CD4-positive, alpha-beta T cell treated with Interferon gamma for 1 hour (primary cell): ENCODE measurements around the gene HOXC9.

ENCODE experiments used
- DNase-seq: peaks from one replicate; pipeline ENCODE4 v3.0.0-alpha.2; 2020

The HOXC9 gene

GRCh38 chr12:54042970-54043853, 43.3 kb downstream of the HOXC9 start:
- no peak for DNase-seq

DNA sequence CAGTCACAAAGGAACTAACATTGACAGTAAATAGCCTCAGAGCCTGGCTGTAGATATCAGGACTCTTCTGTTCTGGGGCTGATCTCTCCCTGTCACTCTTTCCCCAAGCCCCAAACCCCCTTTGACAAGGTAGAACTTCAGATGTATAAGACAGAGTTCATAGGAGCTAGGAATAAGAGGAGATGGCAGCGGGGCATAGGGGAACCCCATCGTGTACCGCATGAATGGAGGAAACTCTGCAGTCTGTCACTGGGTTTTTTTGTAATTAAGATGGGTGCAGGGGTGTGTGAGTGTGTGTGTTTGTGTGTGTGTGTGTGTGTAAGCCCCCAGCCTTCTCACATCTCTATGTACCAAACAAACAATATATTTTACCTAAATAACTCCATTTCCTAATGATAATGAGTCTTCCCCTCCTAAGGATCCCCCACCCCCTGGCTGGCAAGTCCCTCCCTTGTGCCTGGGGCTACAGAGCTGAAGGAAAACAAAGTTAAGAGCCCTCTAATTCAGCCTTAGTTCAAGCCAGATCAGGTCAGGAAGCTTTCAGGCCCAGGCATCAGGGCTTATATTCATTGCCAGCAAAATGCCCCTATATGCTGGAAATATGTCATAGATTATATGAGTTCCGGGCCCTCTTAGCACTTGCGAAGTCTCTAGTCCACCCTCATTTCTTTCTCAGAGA, 44.6 kb downstream of the HOXC9 start:
- no peak for DNase-seq

DNA sequence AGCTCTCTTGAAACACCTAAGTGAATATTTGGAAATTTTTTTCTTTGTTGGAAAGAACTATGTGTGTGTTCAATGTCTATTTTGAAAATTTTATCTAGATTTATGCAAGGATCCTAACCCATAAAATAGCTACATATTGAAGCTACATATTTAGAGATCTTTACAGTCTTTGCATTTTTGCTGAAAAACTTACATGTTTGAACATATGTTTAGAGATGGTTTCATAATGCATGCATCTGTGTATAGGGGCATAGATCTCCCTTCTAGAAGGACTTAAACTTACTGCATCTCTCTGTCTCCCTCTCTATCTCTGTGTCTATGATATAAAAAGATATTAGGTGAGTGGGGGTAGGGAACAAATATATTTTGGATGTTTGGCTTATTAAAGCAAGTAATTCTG, 45.4 kb downstream of the HOXC9 start:
- DNase-seq = no peak

GRCh38 chr12:54045868-54046521, 46.0 kb downstream of the HOXC9 start:
- no peak for DNase-seq

GRCh38 chr12:54046809-54047159, 46.8 kb downstream of the HOXC9 start:
- no peak for DNase-seq

DNA sequence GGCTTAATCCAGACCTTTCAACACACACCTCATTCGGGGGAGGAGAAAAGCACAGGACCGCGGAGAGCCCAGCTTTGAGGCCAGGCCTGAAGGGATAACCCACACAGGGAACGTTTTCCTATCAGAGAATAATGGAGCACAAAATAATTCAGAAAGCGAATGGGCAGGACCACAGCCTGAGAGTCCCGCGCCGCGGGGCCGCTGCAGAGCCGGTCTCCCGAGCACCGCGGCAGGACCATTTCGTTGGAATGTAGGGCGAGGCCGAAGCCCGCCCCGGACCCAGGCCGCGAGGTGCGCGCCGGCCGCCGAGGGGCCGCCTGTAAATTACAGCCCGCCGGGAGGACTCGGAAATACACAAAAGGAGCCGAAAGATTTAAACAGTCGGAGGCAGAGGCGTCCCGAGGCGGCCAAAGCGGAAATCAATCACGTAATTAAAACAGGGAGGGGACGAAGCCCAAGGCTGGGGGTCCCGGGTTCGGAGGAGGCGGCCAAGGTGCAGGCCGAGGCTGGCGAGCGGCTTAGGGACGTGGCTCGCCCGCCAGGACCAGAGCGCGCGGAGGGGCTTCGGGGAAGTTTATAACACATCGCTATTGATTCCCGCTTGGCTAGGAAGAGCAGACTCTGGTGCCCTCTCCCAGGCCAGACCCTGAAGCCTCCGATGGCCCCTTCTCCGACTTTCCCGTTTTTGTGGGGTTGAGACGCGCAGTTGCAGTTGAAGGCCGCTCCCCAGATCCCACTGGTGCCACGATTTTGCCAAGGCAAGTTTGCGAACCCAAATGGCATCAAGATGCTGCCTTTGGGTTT, 47.4 kb downstream of the HOXC9 start:
- DNase-seq = no peak

GRCh38 chr12:54047964-54048303, 48.0 kb downstream of the HOXC9 start:
- DNase-seq = no peak

GRCh38 chr12:54048406-54049093, 48.6 kb downstream of the HOXC9 start:
- no peak for DNase-seq

DNA sequence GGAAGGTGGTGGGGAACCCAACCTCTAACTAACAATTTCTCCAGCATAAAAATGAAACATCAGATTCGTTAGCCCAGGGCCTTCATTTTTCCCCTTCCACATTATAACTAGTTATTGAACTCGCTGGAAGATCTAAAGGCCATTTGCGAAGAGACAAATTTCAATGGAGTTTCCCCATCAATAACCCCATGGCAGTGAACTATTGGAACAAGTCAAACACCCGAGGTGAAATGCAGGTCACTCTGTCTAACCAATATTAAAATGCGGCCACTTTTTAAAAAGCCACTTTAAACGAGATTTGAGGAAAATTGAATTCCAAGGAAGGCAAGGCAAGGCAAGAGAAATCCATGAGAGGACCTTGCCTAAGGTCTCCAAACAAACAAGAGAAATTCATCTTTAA, 49.1 kb downstream of the HOXC9 start:
- DNase-seq = no peak

DNA sequence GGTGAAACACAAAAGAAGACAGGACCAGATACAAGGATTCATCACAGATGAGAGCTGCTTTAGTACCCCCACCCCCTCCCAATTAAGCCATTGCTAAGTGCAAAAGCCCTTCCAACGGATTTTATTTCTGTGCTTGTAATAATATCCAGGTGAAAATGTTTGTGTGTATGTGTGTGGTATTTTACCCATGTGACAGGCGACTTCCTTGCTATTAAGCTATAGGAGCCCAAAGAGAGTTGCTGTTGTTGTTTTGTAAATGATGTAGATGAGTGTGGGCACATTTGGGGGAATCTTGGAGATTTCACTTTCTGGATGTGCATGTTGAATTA, 50.5 kb downstream of the HOXC9 start:
- no peak for DNase-seq

DNA sequence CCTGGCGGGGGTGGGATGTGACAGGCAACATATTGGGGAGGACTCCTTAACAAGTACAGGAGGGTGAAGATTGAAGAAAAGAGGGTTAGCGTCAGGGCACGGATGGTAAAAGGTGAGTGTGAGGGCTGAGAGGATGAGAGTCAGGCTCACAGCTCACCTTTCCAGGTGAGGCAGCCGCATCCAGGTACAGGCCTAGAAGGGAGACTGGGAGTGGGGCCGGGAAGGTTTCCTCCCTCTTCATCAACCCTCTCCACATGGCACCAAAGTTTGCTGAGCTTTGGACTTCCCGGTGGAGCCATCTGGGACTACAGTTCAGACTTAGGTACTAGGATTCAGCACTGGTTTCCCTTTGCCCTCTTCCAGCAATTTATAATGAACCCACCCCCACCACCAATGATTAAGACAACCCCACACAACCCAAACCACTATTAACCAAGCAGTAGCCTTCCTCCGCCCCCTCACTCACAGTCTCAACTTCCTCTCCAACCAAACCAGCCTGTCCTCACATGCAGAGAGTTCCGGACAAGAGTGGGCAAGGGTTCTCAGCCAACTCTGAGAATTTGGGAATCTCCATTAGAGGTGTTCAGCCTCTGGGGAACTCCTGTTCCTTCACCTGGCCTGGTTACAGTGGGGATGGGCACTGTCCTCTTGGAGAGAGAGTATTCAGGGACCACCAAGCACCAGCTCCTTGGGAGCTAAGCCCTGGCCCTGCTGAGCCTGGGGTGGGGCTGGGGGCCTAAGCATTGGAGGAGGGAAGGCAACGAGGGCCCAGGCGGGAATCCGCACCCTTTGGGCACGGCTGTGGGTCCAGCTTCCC, 51.3 kb downstream of the HOXC9 start:
- DNase-seq = no peak

- no peak for DNase-seq
Measured at GRCh38 chr12:54051874-54052437, 52.0 kb downstream of the HOXC9 start.

GRCh38 chr12:54052438-54053002, 52.6 kb downstream of the HOXC9 start:
- DNase-seq = no peak
